Vagina (tissue), 2 donors: ENCODE results near the gene LAMTOR5.

Experiments used
- CTCF ChIP-seq, 3 experiments: fragments of 450-650 bp in 2 of 3; fragments of 200-600 bp in 1 of 3; sonication (generic) in 1 of 3; IDR thresholded peaks; one replicate each; pipeline ENCODE4 v1.5.1; 2017 to 2019; ENCODE audit warnings: antibody characterized with exemption in 3 of 3, mild to moderate bottlenecking in 2 of 3, moderate library complexity in 2 of 3
- POLR2A ChIP-seq, 2 donors: fragments of 450-650 bp; IDR thresholded peaks; one replicate each; pipeline ENCODE4 v1.6.1; 2017; ENCODE audit warnings: antibody characterized with exemption in 2 of 2, mild to moderate bottlenecking in 2 of 2, moderate library complexity in 2 of 2
- POLR2AphosphoS5 ChIP-seq, 2 donors: sonication (generic); formaldehyde crosslinking; IDR thresholded peaks; one replicate each; pipeline ENCODE4 v1.9.0; 2017; ENCODE audit warnings: antibody characterized with exemption in 2 of 2, mild to moderate bottlenecking in 2 of 2, low read depth in 1 of 2; ENCODE audit not compliant: insufficient read depth in 1 of 2

GRCh38 chr1:110440877-110441276 is 33.4 kb upstream of the LAMTOR5 start:
- TF ChIP-seq CTCF (IDR thresholded peaks at IDR 0.05) (no peak), POLR2AphosphoS5 (IDR thresholded peaks at IDR 0.05; ENCODE audit: insufficient read depth in 1 of 2, low read depth in 1 of 2) (no peak), POLR2A (IDR thresholded peaks at IDR 0.05) (no peak)
